Fibroblast of lung (primary cell): ENCODE results near the gene C12orf50.

Source experiments
- CTCF ChIP-seq, 2 donors: IDR thresholded peaks in 1 of 2; conservative IDR thresholded peaks in 1 of 2; 1 replicate in 1 of 2; 2 replicates in 1 of 2; pipeline ENCODE4 v1.5.1; 2011 to 2012; ENCODE audit warnings: low read length in 2 of 2, control low read depth in 1 of 2, inconsistent platforms in 1 of 2, low read depth in 1 of 2, mild to moderate bottlenecking in 1 of 2
- EZH2 ChIP-seq: IDR thresholded peaks from 2 replicates; pipeline ENCODE4 v1.5.1; 2012; ENCODE audit warnings: low read length, control low read depth, mild to moderate bottlenecking; ENCODE audit errors: missing control alignments

- TF ChIP-seq CTCF (conservative IDR thresholded peaks at IDR 0.05 in 1 of 2, IDR thresholded peaks at IDR 0.05 in 1 of 2; ENCODE audit: low read depth in 1 of 2, low read length in 2 of 2): no peak
- no peak for TF ChIP-seq EZH2
Observed at GRCh38 chr12:88026196-88026595, 3.0 kb downstream of the C12orf50 start.
